ENCODE results near the gene XXYLT1.

- TF ChIP-seq POLR2A (IDR thresholded peaks at IDR 0.05) (no peak), CTCF (IDR thresholded peaks at IDR 0.05 in 8 of 11, conservative IDR thresholded peaks at IDR 0.05 in 3 of 11) (no peak)
Observed at GRCh38 chr3:195238586-195239118, 32.3 kb downstream of the XXYLT1 start.

All from spleen (tissue), 7 donors.